Dermis microvascular lymphatic vessel endothelial cell (primary cell): ENCODE data around the gene ZFP1. TPM values are rescaled to one million over a fixed set of nuclear protein-coding genes. Genes with fewer than 3 reads are reported as not detected.

Experiments used
- DNase-seq, 2 donors: peaks; one replicate each; pipeline versions ENCODE4 v3.0.0 to v3.0.0-alpha.2; 2010; ENCODE audit warnings: low read depth in 2 of 2
- total RNA-seq: library from RNA; depleted of rRNA; stranded (reverse); fragments of >200 nt; gene quantifications from 2 replicates; pipeline ENCODE4 v1.2.1, GENCODE V29; 2014

Gene ZFP1
- 7.7 and 9.9 TPM in 2 replicates for total RNA-seq

- DNase-seq: peak; percentile 69 to 92
Observed at GRCh38 chr16:75148311-75149195, at the start of gene ZFP1. Gene ZFP1, plus strand, starts transcription at chr16:75148524. Its CDS starts 4,428 bp downstream, at chr16:75152952.

- DNase-seq: no peak
Observed at GRCh38 chr16:75099075-75099667, 49.2 kb upstream of the ZFP1 start.

- DNase-seq: peak in 1 of 2 donors; percentile 49
Observed at GRCh38 chr16:75099738-75100602, 48.4 kb upstream of the ZFP1 start.

- no peak for DNase-seq
Observed at GRCh38 chr16:75100603-75100990, 47.7 kb upstream of the ZFP1 start.

- no peak for DNase-seq
Observed at GRCh38 chr16:75101635-75102034, 46.7 kb upstream of the ZFP1 start.

GRCh38 chr16:75102595-75102994 is 45.7 kb upstream of the ZFP1 start:
- no peak for DNase-seq

- no peak for DNase-seq
Observed at GRCh38 chr16:75103994-75104393, 44.3 kb upstream of the ZFP1 start.

- DNase-seq: no peak
Observed at GRCh38 chr16:75104836-75105235, 43.5 kb upstream of the ZFP1 start.

GRCh38 chr16:75105306-75106061 is 42.8 kb upstream of the ZFP1 start:
- no peak for DNase-seq

- no peak for DNase-seq
Observed at GRCh38 chr16:75106351-75107274, 41.7 kb upstream of the ZFP1 start.

- no peak for DNase-seq
Observed at GRCh38 chr16:75107505-75107904, 40.8 kb upstream of the ZFP1 start.

GRCh38 chr16:75108792-75109731 is 39.3 kb upstream of the ZFP1 start:
- no peak for DNase-seq

- no peak for DNase-seq
Observed at GRCh38 chr16:75109732-75110243, 38.5 kb upstream of the ZFP1 start.

GRCh38 chr16:75110637-75111513 is 37.4 kb upstream of the ZFP1 start:
- peak; percentile 40 to 87 for DNase-seq

- DNase-seq: no peak
Observed at GRCh38 chr16:75111514-75111940, 36.8 kb upstream of the ZFP1 start.

- DNase-seq: peak in 1 of 2 donors; percentile 49
Observed at GRCh38 chr16:75111961-75112733, 36.2 kb upstream of the ZFP1 start.
